NCI-H2081 treated with DMSO at 0.1 percent for 48 hours (cell line): ENCODE data around the gene KDR.

Experiments
- DNase-seq: peaks from one replicate; lab custom pipeline; 2025; lab: John Stamatoyannopoulos, UW

KDR gene

DNA sequence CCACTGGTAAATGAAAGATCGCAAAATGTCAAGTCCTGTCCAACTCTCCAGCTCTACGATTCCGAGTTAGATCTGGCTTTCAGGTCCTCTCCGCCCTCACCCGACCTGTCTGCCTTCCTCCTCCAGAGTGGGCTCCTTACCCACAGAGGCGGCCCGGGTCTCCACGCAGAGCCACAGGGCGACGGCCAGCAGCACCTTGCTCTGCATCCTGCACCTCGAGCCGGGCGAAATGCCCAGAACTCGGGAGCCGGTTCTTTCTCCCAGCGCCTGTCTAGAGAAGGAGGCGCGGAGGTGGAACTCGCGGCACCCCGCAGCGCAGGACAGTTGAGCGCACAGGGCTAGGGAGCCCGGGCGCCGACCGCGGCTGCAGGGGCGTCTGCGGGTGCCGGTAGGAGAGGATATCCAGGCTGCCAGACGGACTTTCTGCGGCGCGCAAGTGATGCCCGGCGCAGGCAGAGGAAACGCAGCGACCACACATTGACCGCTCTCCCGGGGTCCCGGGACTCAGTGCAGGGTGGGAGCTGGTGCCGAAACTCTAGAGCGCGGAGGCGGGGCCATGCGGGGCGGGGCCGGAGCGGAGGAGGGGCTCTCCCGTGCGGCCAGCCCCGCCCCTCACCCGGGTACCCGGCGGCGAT is at the start of gene KDR:
Gene KDR, minus strand, starts transcription at position 509 of the 635 bp plus-strand sequence. Its CDS starts 302 bp downstream, at position 207.
- no peak for DNase-seq

DNA sequence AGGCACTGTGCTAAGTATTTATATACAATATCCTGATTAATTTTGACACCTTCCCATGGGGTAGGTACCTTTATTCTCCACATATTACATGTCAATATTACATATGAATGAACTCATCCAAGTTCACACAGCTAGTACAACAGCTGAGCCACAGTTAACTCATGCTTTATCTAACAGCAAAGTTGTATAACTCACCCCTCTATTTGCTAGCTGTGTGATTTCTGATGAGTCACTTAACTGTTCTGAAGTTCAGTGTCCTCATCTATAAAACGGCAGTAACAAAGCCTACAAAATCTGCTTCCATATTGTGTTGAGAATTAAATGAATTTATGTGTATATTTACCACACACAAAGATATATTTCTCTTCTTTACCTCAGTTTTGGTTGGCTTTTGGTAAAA is 48.2 kb upstream of the KDR start:
- no peak for DNase-seq

- DNase-seq = no peak
Observed at GRCh38 chr4:55172694-55173287, 47.4 kb upstream of the KDR start.

DNA sequence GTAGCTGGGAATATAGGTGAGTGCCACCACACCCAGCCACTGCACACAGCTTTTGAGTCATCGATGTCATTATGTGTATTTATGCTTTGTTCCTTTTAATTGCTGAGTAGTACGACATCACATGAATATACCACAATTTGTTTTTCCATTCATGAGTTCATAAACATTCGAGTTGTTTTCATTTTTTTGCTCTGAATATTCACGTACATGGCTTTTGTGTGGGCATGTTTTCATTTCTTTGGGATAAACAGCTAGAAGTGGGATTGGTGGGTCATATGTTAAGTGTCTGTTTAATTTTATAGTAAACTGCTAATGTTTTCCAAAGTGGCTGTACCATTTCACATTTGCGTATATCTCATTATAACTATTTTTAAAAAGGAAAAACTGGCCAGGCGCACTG is 45.1 kb upstream of the KDR start:
- no peak for DNase-seq

DNA sequence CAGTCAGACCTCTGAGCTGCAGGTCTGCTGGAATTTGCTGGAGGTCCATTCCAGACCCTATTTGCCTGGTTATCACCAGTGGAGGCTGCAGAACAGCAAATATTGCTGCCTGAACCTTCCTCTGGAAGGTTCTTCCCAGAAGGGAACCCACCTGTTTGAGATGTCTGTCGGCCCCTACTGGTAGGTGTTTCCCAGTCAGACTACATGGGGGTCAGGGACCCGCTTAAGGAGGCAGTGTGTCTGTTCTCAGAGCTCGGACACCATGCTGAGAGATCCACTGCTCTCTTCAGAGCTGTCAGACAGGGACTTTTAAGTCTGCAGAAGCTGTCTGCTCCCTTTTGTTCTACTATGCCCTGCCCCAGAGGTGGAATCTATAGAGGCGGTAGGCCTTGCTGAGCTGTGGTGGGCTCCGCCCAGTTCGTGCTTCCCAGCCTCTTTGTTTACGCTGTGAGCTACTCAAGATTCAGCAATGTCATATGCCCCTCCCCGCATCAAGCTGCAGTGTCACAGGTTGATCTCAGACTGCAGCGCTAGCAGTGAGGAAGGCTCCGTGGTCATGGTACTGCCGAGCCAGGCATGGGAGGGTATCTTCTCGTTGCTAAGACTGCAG is 44.1 kb upstream of the KDR start:
- no peak for DNase-seq

DNA sequence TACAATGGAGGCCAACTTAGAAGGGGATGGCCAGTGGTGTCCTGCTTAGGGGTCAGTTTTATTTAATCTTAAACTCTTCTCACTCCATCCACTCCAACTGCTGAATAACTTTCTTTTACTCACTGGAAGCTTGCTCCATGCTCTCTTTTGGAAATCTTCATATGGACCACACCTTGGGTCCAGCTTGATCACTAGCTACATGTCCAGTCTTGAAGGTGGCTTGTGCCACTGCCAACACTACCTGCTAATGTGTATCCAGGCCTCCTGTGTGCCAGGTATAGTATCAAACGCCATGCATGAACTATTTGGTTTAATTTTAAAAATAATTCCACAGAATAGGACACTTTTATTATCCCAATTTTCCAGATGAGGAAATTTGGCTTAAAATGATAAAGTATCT is 37.0 kb upstream of the KDR start:
- no peak for DNase-seq

- no peak for DNase-seq
Observed at GRCh38 chr4:55161739-55162138, 36.3 kb upstream of the KDR start.

GRCh38 chr4:55159851-55160250 is 34.5 kb upstream of the KDR start:
- DNase-seq = no peak

DNA sequence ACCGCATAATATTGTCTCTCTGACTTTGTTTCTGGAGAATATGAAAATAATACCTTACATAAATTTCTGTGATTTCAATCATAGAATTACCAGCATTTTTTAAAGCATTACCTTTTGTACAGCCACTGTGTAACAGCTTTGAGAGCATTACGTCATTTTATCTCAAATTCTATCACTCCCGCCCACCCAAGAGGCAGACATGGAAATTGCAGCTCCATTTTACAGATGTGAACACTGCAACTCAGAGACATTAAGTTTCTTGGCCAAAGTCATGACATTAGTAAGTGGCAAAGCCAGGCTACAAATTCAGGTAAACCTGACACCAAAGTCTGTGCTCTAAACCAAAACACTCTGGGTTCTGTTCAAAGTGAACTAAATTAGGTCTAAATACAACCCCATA is 33.6 kb upstream of the KDR start:
- DNase-seq = no peak

DNA sequence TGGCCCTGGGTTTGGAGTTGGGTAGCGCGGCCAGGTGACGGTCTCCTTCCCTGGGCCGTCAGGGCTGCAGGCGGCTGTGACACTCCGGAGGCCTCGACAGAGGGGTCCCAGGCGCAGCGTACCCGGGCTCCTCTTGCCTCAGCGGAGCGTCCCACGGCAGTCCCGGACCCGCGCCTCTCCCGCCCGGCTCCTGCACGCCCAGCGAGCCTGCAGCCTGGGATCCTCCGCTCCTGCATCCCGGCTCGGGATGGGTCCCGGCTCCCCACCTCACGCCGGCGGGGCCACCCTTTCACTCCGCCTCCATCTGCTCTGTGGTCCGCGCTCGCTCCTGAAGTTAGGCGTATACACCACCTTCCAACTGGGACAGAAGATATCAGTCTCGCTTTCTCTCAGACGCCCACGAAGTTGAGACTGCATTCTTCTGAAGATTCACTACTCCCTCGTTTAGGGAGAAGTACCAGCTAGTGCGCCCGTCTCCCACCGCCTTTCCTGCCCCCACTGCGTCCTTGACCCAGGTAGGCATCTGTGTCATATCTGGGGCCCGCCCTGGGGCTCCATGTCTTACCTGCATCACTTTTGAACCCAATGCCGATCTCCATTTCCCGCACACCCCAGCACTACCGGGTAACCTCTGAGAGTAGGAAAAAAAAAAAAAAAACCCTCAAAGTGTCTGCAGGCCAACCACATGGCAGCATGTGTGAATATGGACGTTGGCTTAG is 32.3 kb upstream of the KDR start:
- DNase-seq = no peak

DNA sequence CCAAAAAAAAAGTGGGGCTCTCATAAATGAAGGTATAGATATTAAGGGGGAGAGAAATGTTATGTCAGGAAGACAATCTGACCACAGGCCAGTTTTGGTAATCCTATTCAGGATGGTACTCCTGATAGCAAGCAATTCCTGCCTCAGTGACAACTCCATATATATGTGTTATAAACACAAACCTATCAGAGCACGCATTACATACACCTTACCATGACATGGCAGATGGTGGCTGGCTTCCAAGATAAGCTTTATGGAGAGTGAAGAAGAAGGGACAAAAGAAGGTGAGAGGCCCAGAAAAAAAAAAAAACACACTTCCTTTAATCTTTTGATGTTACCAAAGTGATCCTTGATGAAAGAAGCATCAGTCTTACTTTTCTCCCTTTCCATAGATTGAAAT is 29.5 kb upstream of the KDR start:
- no peak for DNase-seq

GRCh38 chr4:55154290-55154880 is 29.0 kb upstream of the KDR start:
- DNase-seq = no peak

DNA sequence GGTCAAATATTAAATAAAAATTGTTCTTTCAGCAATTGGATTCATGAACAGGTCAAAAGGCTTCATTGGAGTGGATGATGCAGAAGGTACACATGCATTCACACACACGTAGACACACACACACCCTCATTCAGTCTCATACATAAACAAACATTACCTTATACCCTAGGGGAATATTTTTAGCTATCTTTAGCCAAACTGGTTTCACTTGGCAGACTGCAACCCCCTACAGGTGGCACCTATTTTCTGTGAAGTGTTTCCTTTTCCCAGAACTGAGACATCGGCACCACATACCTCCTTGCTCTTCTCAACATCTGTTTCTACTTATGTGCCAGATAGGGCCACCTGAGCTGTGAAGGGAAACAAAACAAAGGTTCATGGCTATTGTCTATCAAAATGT is 18.5 kb upstream of the KDR start:
- no peak for DNase-seq

GRCh38 chr4:55138367-55138766 is 13.0 kb upstream of the KDR start:
- DNase-seq = no peak

DNA sequence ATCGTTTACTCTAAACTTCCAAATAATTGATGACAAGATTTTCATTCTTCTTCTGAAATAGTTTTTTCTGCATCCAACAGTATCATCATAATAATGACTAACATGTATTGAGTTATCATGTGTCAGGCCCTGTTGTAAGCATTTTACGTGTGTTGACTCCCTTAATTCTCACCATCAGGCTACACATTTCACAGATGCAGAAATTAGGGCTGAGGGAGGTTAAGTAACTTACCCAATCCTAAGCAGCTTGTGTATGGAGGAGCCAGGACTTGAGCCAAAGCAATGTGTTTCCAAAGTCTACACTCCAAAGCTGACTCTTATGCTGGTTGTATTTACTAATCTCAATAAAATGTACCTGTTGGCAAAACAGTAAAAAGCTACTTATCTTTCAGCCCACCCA is 11.2 kb upstream of the KDR start:
- DNase-seq = no peak

GRCh38 chr4:55133951-55134350 is 8.6 kb upstream of the KDR start:
- no peak for DNase-seq

DNA sequence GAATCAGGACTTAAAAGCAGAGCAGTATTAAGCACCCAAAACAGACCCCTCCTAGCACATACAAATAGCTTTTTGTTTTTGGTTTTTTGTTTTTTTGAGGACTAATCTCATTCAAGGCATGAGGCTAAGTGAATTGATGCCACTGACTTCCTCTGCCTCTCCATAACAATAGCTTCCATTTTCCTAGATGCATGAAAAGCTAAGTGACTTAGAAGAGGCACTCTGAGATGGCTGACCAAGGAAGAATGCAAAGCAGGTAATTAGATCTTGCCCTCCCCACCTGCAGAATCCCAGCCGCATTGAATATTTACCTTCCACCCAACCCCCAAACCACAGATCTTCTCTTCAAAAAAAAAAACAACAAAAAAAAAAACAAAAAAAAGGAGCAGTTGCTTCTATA is 7.4 kb upstream of the KDR start:
- no peak for DNase-seq

GRCh38 chr4:55127521-55127920 is 2.1 kb upstream of the KDR start:
- DNase-seq = no peak

DNA sequence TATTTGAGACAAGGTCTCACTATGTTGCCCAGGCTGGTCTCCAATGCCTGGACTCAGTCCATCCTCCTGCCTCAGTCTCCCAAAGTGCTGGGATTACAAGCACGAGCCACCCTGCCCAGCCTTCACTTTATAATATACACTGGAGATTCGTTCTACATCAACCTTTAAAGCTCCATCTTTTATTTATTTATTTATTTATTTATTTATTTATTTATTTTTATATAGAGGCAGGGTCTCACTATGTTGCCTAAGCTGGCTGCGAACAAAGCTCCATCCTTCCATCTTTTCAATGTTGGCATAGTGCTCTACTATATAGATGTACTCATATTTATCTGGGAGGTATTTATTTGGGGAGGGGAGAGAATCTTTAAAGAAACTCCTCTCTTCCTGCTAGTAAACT is 1.7 kb upstream of the KDR start:
- DNase-seq = no peak

DNA sequence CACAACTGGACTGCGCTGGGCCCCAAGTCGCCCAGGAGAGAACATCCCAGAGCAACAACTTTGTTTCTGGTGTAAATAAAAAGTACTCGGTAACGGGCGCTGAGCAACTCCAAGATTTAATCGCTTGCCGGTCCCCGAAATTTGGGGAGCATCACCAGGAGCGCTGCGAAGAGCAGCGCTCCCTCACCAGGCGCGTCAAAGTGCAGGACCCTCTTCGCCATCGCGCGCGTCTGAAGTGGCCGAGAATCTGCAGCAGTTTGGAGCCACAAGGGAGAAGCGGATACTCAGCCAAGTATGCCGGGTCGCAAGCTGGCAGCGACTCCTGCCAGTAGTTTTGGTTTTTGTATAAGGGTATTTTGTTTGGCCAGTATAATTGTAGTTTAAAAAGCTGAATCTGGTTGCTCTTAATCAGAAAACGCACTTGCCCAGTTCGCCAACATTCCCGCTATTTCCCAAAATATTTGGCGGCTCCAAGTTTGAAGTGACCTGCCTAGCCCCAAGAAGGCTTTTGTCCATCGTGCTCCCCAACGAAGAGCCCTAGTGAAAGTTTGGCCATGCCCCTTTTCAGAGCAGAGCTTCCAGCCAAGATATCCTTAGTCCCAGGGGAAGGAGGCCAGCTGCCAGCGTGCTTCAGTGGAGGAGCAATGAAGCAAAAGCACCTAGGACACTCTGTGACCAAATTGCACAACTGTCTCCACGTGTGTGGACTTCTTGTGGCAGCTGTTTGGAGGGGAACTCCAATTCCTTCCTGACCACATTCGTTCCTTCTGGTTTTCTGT is 557 bp upstream of the KDR start:
- DNase-seq = no peak

- DNase-seq = no peak
Observed at GRCh38 chr4:55124322-55125076, 896 bp downstream of the KDR start.
